Measurements from ENCODE around the gene KDM4B.

The KDM4B gene

GRCh38 chr19:5147978-5148793, 179.3 kb downstream of the KDM4B start:
- no peak for DNase-seq
- no peak overlapping the region for H3K27ac ChIP-seq (ENCODE audit: insufficient read depth in 1 of 2, low read depth in 1 of 2, low read length in 2 of 2, poor library complexity in 1 of 2, severe bottlenecking in 2 of 2)
- H3K4me1 ChIP-seq (ENCODE audit: control extremely low read depth in 1 of 4, control insufficient read depth in 4 of 4, insufficient read depth in 4 of 4, low read length in 3 of 4), result peaks cover 0 to 5% (median 1%) of the 10 kb centered on the region in 4 experiments
- H3K36me3 ChIP-seq (ENCODE audit: control insufficient read depth in 4 of 4, insufficient read depth in 4 of 4, low read length in 3 of 4), result peaks cover 0 to 45% (median 16%) of the 10 kb centered on the region in 4 experiments
- POLR2A ChIA-PET, result no interaction called here
- WGBS (ENCODE audit: insufficient coverage), result 95% methylated on average over 36 of the region's 42 CpGs
- no peaks in the 10 kb centered on the region for H3K9me3 ChIP-seq (ENCODE audit: control extremely low read depth in 1 of 5, control insufficient read depth in 4 of 5, insufficient read depth in 2 of 5, low read depth in 1 of 5, low read length in 4 of 5)
- H3K27me3 ChIP-seq (replicated peaks in 2 of 5; ENCODE audit: control insufficient read depth in 4 of 5, insufficient read depth in 5 of 5, low read length in 4 of 5), result no peaks in the 10 kb centered on the region
- H3K4me3 ChIP-seq (ENCODE audit: control insufficient read depth in 1 of 7, extremely low read depth in 1 of 7, insufficient read depth in 4 of 7, low read depth in 2 of 7, low read length in 6 of 7), result no peak overlapping the region
- CTCF ChIA-PET, result interaction anchor here (0.6 kb wide), 1 partner anchor 98 kb away, joined by 3 read pairs; no protein-coding TSS in a partner anchor

DNA sequence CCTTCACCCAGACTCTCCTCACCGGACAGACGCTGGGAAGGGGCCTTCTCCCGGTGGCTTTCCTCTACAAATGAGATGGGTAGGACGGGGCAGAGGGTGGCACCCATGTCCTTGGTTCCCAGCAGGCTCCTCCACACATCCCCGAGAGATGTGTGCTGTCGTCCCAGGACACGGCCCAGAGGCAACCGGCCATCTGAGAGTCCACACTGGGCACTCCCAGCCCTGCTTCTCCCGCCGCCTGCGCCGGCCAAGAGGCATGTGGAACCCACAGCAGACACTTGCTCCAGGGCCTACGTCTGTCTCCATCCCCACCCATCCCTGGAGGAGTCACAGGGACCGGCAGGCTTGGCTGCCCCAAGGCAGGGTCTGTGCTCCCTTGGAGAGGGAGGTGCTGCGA, 179.9 kb downstream of the KDM4B start:
- POLR2A ChIA-PET, result no interaction called here
- CTCF ChIA-PET, result no interaction called here
- H3K27ac ChIP-seq (ENCODE audit: insufficient read depth in 1 of 2, low read depth in 1 of 2, low read length in 2 of 2, poor library complexity in 1 of 2, severe bottlenecking in 2 of 2), result no peak overlapping the region
- no peak for DNase-seq
- H3K4me1 ChIP-seq (ENCODE audit: control extremely low read depth in 1 of 4, control insufficient read depth in 4 of 4, insufficient read depth in 4 of 4, low read length in 3 of 4), result no peaks in the 10 kb centered on the region
- no peak overlapping the region for H3K4me3 ChIP-seq (ENCODE audit: control insufficient read depth in 1 of 7, extremely low read depth in 1 of 7, insufficient read depth in 4 of 7, low read depth in 2 of 7, low read length in 6 of 7)
- WGBS (ENCODE audit: insufficient coverage), result 97% methylated on average over 13 of the region's 15 CpGs
- H3K27me3 ChIP-seq (replicated peaks in 2 of 5; ENCODE audit: control insufficient read depth in 4 of 5, insufficient read depth in 5 of 5, low read length in 4 of 5), result no peaks in the 10 kb centered on the region
- no peaks in the 10 kb centered on the region for H3K9me3 ChIP-seq (ENCODE audit: control extremely low read depth in 1 of 5, control insufficient read depth in 4 of 5, insufficient read depth in 2 of 5, low read depth in 1 of 5, low read length in 4 of 5)
- peaks cover 0 to 40% (median 15%) of the 10 kb centered on the region in 4 experiments for H3K36me3 ChIP-seq (ENCODE audit: control insufficient read depth in 4 of 4, insufficient read depth in 4 of 4, low read length in 3 of 4)

- ChIA-PET POLR2A (interaction anchor here (0.5 kb wide), 1 partner anchor 1065 kb away, joined by 4 read pairs; no protein-coding TSS in a partner anchor), CTCF (interaction anchor here (1.1 to 2.4 kb wide), 4 partner anchors 11 to 103 kb away, joined by 3 to 8 read pairs (median 4); no protein-coding TSS in a partner anchor)
- peaks cover 0 to 37% (median 14%) of the 10 kb centered on the region in 4 experiments for H3K36me3 ChIP-seq (ENCODE audit: control insufficient read depth in 4 of 4, insufficient read depth in 4 of 4, low read length in 3 of 4)
- no peak overlapping the region for H3K27ac ChIP-seq (ENCODE audit: insufficient read depth in 1 of 2, low read depth in 1 of 2, low read length in 2 of 2, poor library complexity in 1 of 2, severe bottlenecking in 2 of 2)
- DNase-seq, result no peak
- 98% methylated on average over 10 of the region's 10 CpGs for WGBS (ENCODE audit: insufficient coverage)
- H3K4me3 ChIP-seq (ENCODE audit: control insufficient read depth in 1 of 7, extremely low read depth in 1 of 7, insufficient read depth in 4 of 7, low read depth in 2 of 7, low read length in 6 of 7), result no peak overlapping the region
- no peaks in the 10 kb centered on the region for H3K27me3 ChIP-seq (replicated peaks in 2 of 5; ENCODE audit: control insufficient read depth in 4 of 5, insufficient read depth in 5 of 5, low read length in 4 of 5)
- H3K4me1 ChIP-seq (ENCODE audit: control extremely low read depth in 1 of 4, control insufficient read depth in 4 of 4, insufficient read depth in 4 of 4, low read length in 3 of 4), result no peaks in the 10 kb centered on the region
- no peaks in the 10 kb centered on the region for H3K9me3 ChIP-seq (ENCODE audit: control extremely low read depth in 1 of 5, control insufficient read depth in 4 of 5, insufficient read depth in 2 of 5, low read depth in 1 of 5, low read length in 4 of 5)
These were observed 180.6 kb downstream of the KDM4B start for GRCh38 chr19:5149508-5149907.

- peaks cover 0 to 30% (median 9%) of the 10 kb centered on the region in 4 experiments for H3K36me3 ChIP-seq (ENCODE audit: control insufficient read depth in 4 of 4, insufficient read depth in 4 of 4, low read length in 3 of 4)
- no peak overlapping the region for H3K27ac ChIP-seq (ENCODE audit: insufficient read depth in 1 of 2, low read depth in 1 of 2, low read length in 2 of 2, poor library complexity in 1 of 2, severe bottlenecking in 2 of 2)
- H3K9me3 ChIP-seq (ENCODE audit: control extremely low read depth in 1 of 5, control insufficient read depth in 4 of 5, insufficient read depth in 2 of 5, low read depth in 1 of 5, low read length in 4 of 5), result no peaks in the 10 kb centered on the region
- H3K27me3 ChIP-seq (replicated peaks in 2 of 5; ENCODE audit: control insufficient read depth in 4 of 5, insufficient read depth in 5 of 5, low read length in 4 of 5), result no peaks in the 10 kb centered on the region
- no peaks in the 10 kb centered on the region for H3K4me1 ChIP-seq (ENCODE audit: control extremely low read depth in 1 of 4, control insufficient read depth in 4 of 4, insufficient read depth in 4 of 4, low read length in 3 of 4)
- no peak for DNase-seq
- 99% methylated on average over 30 of the region's 36 CpGs for WGBS (ENCODE audit: insufficient coverage)
- CTCF ChIA-PET, result interaction anchor here (1.0 to 2.4 kb wide), 6 partner anchors 11 to 104 kb away, joined by 3 to 8 read pairs (median 4); no protein-coding TSS in a partner anchor
- no peak overlapping the region for H3K4me3 ChIP-seq (ENCODE audit: control insufficient read depth in 1 of 7, extremely low read depth in 1 of 7, insufficient read depth in 4 of 7, low read depth in 2 of 7, low read length in 6 of 7)
- POLR2A ChIA-PET, result no interaction called here
These were observed 181.3 kb downstream of the KDM4B start for GRCh38 chr19:5149932-5150901.

DNA sequence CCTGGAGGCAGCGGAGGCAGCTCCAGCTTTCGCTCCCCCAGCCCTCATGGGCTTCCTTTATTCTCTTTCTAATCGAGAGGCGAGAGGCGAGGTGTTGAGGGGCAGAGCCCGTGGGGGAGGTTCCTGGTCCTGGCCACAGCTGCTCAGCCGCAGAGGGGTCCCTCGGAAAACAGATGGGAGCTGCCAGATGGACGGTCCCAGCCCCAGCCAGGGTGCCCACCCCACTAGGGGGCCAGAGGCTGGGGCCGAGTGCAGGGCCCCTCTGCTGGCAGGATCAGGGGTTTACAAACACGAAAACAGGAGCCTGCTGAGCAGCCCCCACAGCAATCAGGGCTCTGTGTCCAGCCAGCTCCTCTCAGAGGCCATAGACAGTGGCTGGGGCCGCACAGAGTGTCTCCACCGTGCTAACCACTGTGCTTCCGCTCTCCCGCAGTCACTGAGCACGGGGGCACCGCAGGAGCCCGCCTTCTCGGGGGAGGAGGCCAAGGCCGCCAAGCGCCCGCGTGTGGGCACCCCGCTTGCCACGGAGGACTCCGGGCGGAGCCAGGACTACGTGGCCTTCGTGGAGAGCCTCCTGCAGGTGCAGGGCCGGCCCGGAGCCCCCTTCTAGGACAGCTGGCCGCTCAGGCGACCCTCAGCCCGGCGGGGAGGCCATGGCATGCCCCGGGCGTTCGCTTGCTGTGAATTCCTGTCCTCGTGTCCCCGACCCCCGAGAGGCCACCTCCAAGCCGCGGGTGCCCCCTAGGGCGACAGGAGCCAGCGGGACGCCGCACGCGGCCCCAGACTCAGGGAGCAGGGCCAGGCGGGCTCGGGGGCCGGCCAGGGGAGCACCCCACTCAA, 182.2 kb downstream of the KDM4B start:
- Histone ChIP-seq H3K27ac (ENCODE audit: insufficient read depth in 1 of 2, low read depth in 1 of 2, low read length in 2 of 2, poor library complexity in 1 of 2, severe bottlenecking in 2 of 2) (no peak overlapping the region), H3K27me3 (replicated peaks in 2 of 5; ENCODE audit: control insufficient read depth in 4 of 5, insufficient read depth in 5 of 5, low read length in 4 of 5) (no peaks in the 10 kb centered on the region), H3K36me3 (ENCODE audit: control insufficient read depth in 4 of 4, insufficient read depth in 4 of 4, low read length in 3 of 4) (peaks cover 0 to 24% (median 6%) of the 10 kb centered on the region in 4 experiments), H3K4me3 (ENCODE audit: control insufficient read depth in 1 of 7, extremely low read depth in 1 of 7, insufficient read depth in 4 of 7, low read depth in 2 of 7, low read length in 6 of 7) (no peak overlapping the region), H3K9me3 (ENCODE audit: control extremely low read depth in 1 of 5, control insufficient read depth in 4 of 5, insufficient read depth in 2 of 5, low read depth in 1 of 5, low read length in 4 of 5) (no peaks in the 10 kb centered on the region), H3K4me1 (ENCODE audit: control extremely low read depth in 1 of 4, control insufficient read depth in 4 of 4, insufficient read depth in 4 of 4, low read length in 3 of 4) (no peaks in the 10 kb centered on the region)
- DNase-seq, result no peak
- POLR2A ChIA-PET, result no interaction called here
- CTCF ChIA-PET, result interaction anchor here (1.0 to 2.4 kb wide), 3 partner anchors 12 to 103 kb away, joined by 3 to 8 read pairs (median 5); no protein-coding TSS in a partner anchor
- WGBS (ENCODE audit: insufficient coverage), result 98% methylated on average over 25 of the region's 52 CpGs

DNA sequence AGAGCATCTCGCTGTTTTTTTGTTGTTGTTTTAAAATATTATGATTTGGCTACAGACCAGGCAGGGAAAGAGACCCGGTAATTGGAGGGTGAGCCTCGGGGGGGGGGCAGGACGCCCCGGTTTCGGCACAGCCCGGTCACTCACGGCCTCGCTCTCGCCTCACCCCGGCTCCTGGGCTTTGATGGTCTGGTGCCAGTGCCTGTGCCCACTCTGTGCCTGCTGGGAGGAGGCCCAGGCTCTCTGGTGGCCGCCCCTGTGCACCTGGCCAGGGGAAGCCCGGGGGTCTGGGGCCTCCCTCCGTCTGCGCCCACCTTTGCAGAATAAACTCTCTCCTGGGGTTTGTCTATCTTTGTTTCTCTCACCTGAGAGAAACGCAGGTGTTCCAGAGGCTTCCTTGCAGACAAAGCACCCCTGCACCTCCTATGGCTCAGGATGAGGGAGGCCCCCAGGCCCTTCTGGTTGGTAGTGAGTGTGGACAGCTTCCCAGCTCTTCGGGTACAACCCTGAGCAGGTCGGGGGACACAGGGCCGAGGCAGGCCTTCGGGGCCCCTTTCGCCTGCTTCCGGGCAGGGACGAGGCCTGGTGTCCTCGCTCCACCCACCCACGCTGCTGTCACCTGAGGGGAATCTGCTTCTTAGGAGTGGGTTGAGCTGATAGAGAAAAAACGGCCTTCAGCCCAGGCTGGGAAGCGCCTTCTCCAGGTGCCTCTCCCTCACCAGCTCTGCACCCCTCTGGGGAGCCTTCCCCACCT, 183.3 kb downstream of the KDM4B start:
- POLR2A ChIA-PET, result interaction anchor here (0.6 kb wide), 2 partner anchors 269 to 1168 kb away, joined by 3 to 8 read pairs; no protein-coding TSS in a partner anchor
- DNase-seq, result no peak
- Histone ChIP-seq H3K4me1 (ENCODE audit: control extremely low read depth in 1 of 4, control insufficient read depth in 4 of 4, insufficient read depth in 4 of 4, low read length in 3 of 4) (no peaks in the 10 kb centered on the region), H3K4me3 (ENCODE audit: control insufficient read depth in 1 of 7, extremely low read depth in 1 of 7, insufficient read depth in 4 of 7, low read depth in 2 of 7, low read length in 6 of 7) (no peak overlapping the region), H3K27ac (ENCODE audit: insufficient read depth in 1 of 2, low read depth in 1 of 2, low read length in 2 of 2, poor library complexity in 1 of 2, severe bottlenecking in 2 of 2) (no peak overlapping the region), H3K9me3 (ENCODE audit: control extremely low read depth in 1 of 5, control insufficient read depth in 4 of 5, insufficient read depth in 2 of 5, low read depth in 1 of 5, low read length in 4 of 5) (no peaks in the 10 kb centered on the region), H3K27me3 (replicated peaks in 2 of 5; ENCODE audit: control insufficient read depth in 4 of 5, insufficient read depth in 5 of 5, low read length in 4 of 5) (no peaks in the 10 kb centered on the region), H3K36me3 (ENCODE audit: control insufficient read depth in 4 of 4, insufficient read depth in 4 of 4, low read length in 3 of 4) (peaks cover 0 to 16% (median 4%) of the 10 kb centered on the region in 4 experiments)
- 95% methylated on average over 23 of the region's 27 CpGs for WGBS (ENCODE audit: insufficient coverage)
- CTCF ChIA-PET, result interaction anchor here (0.7 to 5.2 kb wide), 3 partner anchors 13 to 105 kb away, joined by 3 to 32 read pairs (median 5); no protein-coding TSS in a partner anchor

Measured in common myeloid progenitor, CD34-positive (primary cell).